Activated CD4-positive, alpha-beta T cell treated with anti-CD3 and anti-CD28 coated beads for 4 hours (primary cell): Measurements from ENCODE around the gene ZNF200.

ENCODE experiments used
- DNase-seq, 2 donors: peaks; one replicate each; pipeline ENCODE4 v3.0.0-alpha.2; 2020

The ZNF200 gene

GRCh38 chr16:3173892-3174617 is 60.9 kb downstream of the ZNF200 start:
- DNase-seq, result no peak
